Measurements from ENCODE around the gene PIK3CB.
A peak's percentile ranks its signal among the peaks of the same experiment; 100 is the strongest.

Gene PIK3CB

GRCh38 chr3:138834596-138835396 lies at the start of gene PIK3CB:
Gene PIK3CB (minus strand): TSS chr3:138834928. CDS start chr3:138759343, 75,585 bp downstream.
- DNase-seq (ENCODE audit: low read depth in 2 of 2): peak; percentile 77 to 84

DNA sequence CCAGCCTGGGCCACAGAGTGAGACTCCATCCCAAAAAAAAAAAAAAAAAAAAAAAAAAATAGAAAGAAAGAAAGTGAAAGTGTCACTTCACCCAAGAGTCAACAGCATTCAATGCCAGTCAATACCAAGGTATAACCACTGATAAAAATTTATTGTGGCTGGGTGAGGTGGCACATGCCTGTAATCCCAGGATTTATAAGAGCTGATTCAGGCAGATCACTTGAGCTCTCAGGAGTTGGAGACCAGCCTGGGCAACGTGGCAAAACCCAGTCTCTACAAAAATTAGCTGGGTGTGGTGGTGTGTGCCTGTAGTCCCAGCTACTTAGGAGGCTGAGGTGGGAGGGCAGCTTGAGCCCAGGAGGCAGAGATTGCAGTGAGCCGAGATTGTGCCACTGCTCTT lies 46.5 kb upstream of the PIK3CB start:
- no peak for DNase-seq (ENCODE audit: low read depth in 2 of 2)

DNA sequence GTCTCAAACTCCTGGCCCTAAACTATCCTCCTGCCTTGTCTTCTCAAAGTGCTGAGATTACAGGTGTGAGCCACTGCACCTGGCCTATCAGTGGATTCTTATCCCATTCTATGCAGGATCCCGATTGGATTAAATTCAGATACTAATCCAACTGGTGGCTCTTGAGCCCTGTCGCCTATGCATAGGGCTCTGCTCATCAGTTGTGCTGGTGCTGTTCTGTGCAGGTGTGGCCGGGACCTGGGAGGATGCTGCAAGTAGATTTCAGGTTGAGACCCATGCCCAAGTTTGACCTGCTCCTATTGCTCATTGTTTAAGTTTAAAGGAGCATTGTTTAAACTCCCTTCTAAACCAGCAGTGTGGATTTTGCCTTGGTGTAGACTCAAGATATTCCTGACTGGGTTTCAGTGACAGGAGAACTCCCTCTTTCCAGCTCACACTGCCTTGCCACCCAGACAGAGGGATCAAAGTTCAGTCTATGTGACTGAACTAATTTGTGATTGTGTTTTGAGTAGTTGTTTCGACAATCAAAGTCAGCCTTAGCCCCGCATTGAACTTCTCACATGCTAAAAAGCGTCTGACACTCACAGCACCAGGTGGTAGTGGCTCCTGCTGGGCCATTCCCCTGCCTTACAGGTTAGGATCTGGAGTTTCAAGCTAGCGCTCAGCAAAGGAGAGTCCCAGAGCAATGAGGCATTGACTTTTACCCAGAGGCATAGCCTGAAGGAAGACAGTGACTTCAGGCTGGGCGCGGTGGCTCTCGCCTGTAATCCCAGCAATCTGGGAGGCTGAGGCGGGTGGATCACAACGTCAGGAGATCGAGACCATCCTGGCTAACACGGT lies 45.0 kb upstream of the PIK3CB start:
- no peak for DNase-seq (ENCODE audit: low read depth in 2 of 2)

DNA sequence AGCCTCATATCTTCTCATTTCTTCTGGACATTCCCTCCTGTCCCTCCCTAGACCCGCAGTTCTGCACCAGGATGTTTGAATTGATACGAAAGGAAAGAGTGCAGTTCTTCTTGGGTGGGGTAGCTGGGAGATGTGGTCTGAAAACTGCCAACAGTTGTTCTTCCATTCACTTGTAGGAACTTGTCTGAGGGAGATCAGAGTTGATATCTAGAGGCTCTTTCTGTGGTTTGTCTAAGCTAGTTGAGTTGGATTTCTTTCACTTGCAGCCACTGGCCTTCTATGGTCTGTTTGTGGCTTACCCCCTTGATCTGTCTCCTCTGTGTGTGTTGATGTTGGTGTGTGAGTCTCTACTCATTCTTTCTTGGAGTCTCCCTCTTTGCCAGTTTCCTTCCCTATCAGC lies 42.5 kb upstream of the PIK3CB start:
- DNase-seq (ENCODE audit: low read depth in 2 of 2): no peak

GRCh38 chr3:138875754-138876664 lies 41.3 kb upstream of the PIK3CB start:
- no peak for DNase-seq (ENCODE audit: low read depth in 2 of 2)

- DNase-seq (ENCODE audit: low read depth in 2 of 2): no peak
Observed at GRCh38 chr3:138875096-138875753, 40.5 kb upstream of the PIK3CB start.

DNA sequence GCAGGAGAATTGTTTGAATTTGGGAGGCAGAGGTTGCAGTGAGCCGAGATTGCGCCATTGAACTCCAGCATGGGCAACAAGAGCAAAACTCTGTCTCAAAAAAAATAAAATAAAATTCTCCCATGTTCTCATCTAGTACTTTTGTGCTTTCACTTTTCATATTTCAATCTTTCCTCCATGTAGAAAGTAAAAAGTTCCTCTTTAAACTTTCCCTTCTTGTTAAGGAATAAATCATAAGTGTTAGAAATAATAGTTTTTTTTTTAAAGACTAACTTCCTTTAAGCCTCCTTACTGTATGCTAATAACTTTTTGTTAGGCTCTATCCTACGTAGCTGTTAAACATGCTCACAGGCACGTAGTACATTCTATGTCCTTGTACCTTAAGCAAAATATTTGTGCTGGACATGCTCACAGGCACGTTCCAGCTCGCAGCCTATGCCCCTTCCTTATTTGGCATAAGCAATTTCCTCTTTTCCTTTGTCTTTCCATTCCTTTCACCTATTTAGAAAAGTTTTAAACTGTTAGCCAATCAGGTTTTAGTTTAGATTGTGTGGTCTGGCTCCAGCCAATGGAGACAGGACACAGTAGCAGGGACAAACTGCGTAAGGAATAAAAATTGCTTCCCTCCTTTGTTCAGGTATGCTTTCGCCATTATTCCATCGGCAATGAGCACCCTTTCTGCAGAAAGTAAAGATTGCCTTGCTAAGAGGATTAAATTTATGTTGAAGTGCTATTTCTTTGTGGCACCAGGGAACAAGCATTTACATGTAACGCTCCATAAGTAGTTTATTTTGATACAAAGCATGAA lies 38.9 kb upstream of the PIK3CB start:
- no peak for DNase-seq (ENCODE audit: low read depth in 2 of 2)

DNA sequence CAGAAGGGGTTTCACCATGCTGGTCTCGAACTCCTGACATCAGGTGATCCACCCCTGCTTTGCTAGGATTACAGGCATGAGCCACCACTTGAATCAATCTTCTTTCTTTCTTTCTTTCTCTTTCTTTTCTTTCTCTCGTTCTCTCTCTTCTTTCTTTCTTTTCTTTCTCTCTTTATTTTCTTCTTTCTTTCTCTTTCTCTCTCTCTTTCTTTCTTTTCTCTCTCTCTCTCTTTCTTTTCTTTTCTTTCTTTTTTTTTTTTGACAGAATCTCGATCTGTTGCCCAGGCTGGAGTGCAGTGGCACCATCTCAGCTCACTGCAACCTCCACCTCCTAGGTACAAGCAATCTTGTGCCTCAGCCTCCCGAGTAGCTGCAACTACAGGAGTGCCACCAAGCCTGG lies 37.9 kb upstream of the PIK3CB start:
- DNase-seq (ENCODE audit: low read depth in 2 of 2): no peak

GRCh38 chr3:138867996-138868395 lies 33.3 kb upstream of the PIK3CB start:
- no peak for DNase-seq (ENCODE audit: low read depth in 2 of 2)

DNA sequence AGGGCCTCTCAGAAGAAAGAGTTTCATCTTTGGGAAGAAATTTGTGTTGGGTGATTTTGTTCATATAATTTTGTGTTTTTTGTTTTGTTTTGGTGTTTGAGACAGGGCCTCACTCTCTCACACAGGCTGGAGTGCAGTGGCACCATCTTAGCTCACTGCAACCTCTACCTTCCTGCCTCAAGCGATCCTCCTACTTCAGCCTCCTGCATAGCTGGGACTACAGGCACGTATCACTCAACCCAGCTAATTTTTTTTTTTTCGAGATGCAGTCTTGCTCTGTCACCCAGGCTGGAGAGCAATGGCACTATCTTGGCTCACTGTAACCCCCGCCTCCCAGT lies 29.0 kb upstream of the PIK3CB start:
- DNase-seq (ENCODE audit: low read depth in 2 of 2): no peak

- no peak for DNase-seq (ENCODE audit: low read depth in 2 of 2)
Observed at GRCh38 chr3:138862924-138863775, 28.4 kb upstream of the PIK3CB start.

GRCh38 chr3:138862531-138862923 lies 27.8 kb upstream of the PIK3CB start:
- no peak for DNase-seq (ENCODE audit: low read depth in 2 of 2)

GRCh38 chr3:138861798-138862197 lies 27.1 kb upstream of the PIK3CB start:
- no peak for DNase-seq (ENCODE audit: low read depth in 2 of 2)

GRCh38 chr3:138856799-138857198 lies 22.1 kb upstream of the PIK3CB start:
- no peak for DNase-seq (ENCODE audit: low read depth in 2 of 2)

DNA sequence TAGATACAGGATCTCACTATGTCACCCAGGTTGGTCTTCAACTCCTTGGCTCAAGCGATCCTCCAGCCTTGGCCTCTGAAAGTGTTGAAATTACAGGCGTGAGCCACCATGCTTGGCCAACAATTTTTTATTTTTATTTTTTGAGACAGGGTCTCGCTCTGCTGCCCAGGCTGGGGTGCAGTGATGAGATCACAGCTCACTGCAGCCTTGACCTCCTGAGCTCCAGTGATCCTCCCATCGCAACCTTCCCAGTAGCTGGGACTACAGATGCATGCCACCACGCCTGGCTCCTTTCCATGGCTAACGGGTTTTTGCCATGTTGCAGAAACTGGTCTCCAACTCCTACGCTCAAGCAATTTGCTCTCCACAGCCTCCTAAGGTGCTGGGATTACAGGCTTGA lies 20.2 kb upstream of the PIK3CB start:
- DNase-seq (ENCODE audit: low read depth in 2 of 2): no peak

GRCh38 chr3:138854204-138854603 lies 19.5 kb upstream of the PIK3CB start:
- no peak for DNase-seq (ENCODE audit: low read depth in 2 of 2)

- DNase-seq (ENCODE audit: low read depth in 2 of 2): no peak
Observed at GRCh38 chr3:138850151-138850550, 15.4 kb upstream of the PIK3CB start.

DNA sequence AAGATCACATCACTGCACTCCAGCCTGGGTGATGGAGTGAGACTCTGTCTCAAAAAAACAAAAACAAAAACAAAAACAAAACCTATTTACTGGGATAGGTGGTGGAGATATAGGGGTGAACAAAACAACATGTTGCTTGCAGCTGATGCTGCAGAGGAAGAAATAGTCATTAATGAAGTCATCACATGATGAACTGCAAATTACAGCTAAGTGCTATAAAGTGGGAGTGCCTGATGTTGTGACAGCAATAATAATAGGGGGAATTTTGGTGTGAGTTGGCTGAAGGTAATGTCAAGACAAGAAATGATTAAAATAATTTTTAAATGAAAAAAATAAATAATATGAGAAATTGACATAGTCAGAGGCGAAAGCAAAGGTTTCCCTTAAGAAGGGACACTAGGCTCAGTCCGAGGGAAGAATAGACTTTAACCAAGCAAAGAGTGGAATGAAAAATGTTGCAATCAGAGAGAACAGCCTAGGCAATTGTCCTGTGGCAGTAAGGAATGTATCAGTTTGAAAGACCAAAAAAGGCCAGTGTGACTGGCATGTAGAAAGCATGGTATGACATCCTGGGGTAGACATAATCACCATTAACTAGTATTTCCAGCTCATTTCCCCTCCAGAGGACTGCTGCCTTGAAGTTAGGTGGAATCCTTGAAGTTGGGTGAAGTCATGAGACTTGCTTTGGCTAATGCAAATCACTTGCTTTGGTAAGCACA lies 14.7 kb upstream of the PIK3CB start:
- DNase-seq (ENCODE audit: low read depth in 2 of 2): no peak

DNA sequence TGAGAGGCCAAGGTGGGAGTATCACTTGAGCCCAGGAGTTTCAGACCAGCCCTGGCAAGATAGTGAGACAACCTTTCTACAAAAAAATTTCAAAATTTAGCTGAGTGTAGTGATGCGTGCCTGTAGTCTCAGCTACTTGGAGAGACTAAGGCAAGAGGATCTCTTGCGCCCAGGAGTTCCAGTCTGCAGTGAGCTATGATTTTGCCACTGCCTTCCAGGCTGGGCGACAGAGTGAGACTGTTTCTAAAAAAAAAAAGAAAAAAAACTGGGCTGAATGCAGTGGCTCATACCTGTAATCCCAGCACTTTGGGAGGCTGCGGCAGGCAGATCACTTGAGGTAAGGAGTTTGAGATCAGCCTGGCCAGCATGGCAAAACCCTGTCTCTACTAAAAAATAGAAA lies 14.0 kb upstream of the PIK3CB start:
- no peak for DNase-seq (ENCODE audit: low read depth in 2 of 2)

All from stimulated activated CD4-positive, alpha-beta T cell treated with anti-CD3 and anti-CD28 coated beads, Interleukin-15, amount 100 ng/mL, for 48 hours (primary cell).